SK-MEL-5 (cell line): ENCODE results near the gene OR52W1. TPM values are rescaled to one million over a fixed set of nuclear protein-coding genes. Genes with fewer than 3 reads are reported as not detected.
"Not testable (repeated sequence)": the region's sequence is repeated elsewhere in the genome, so short reads cannot be mapped to it uniquely, and the experiment has no call there.

Experiments
- DNase-seq: peaks from one replicate; pipeline ENCODE4 v3.0.0-alpha.2; 2016; ENCODE audit warnings: low read depth, low spot score
- in situ Hi-C: cut with HindIII; loops from 2 replicates; pipeline ENCODE4 v1.10.0; 2016; ENCODE audit warnings: low sequenced_read_pairs, high pct_unique_total_duplicates, low pct_unique_long_range_greater_than_20kb
- total RNA-seq: library from RNA; depleted of rRNA; stranded (reverse); fragments of >200 nt; shearing (Covaris generic); gene quantifications from 2 replicates; pipeline ENCODE4 v1.2.3, GENCODE V29; 2014; rRNA removed

OR52W1 gene
- total RNA-seq, 1 experiment from 2014 or later = not detected

- in situ Hi-C loops = no loop called here
- no peak for DNase-seq
Observed at GRCh38 chr11:6240139-6240538, 41.1 kb downstream of the OR52W1 start.

- in situ Hi-C loops = no loop called here
- no peak for DNase-seq
Observed at GRCh38 chr11:6240781-6241180, 41.8 kb downstream of the OR52W1 start.

GRCh38 chr11:6241316-6241715, 42.3 kb downstream of the OR52W1 start:
- DNase-seq = no peak
- in situ Hi-C loops = no loop called here

- in situ Hi-C loops = no loop called here
- no peak for DNase-seq
Observed at GRCh38 chr11:6245536-6245935, 46.5 kb downstream of the OR52W1 start.

GRCh38 chr11:6248248-6248647, 49.2 kb downstream of the OR52W1 start:
- in situ Hi-C loops = no loop called here
- DNase-seq = no peak

GRCh38 chr11:6248897-6249296, 49.9 kb downstream of the OR52W1 start:
- in situ Hi-C loops, DNase-seq: not testable (repeated sequence)

Other genes with a start within 250 kb of the OR52W1 start
- not detected in 2 replicates for gene OR56A5, start 230.7 kb upstream of the OR52W1 start, total RNA-seq
- not detected in 2 replicates for gene OR52L1, start 212.2 kb upstream of the OR52W1 start, total RNA-seq
- gene OR56A4, start 192.3 kb upstream of the OR52W1 start, total RNA-seq = not detected in 2 replicates
- gene OR56A1, start 168.5 kb upstream of the OR52W1 start, total RNA-seq = not detected in 2 replicates
- gene OR56B4, start 91.5 kb upstream of the OR52W1 start, total RNA-seq = not detected in 2 replicates
- not detected in 2 replicates for gene OR52B2, start 28.9 kb upstream of the OR52W1 start, total RNA-seq
- gene C11orf42, start 6.3 kb downstream of the OR52W1 start, total RNA-seq = not detected in 2 replicates
- 13.5 and 16.8 TPM in 2 replicates for gene FHIP1B, start 35.4 kb downstream of the OR52W1 start, total RNA-seq
- gene CNGA4, start 39.9 kb downstream of the OR52W1 start, total RNA-seq = not detected in 2 replicates
- gene CCKBR, start 60.6 kb downstream of the OR52W1 start, total RNA-seq = not detected in 2 replicates
- gene CAVIN3, start 121.3 kb downstream of the OR52W1 start, total RNA-seq = 6.7 and 8.5 TPM in 2 replicates
- 39.4 and 40.0 TPM in 2 replicates for gene SMPD1, start 191.2 kb downstream of the OR52W1 start, total RNA-seq
- gene APBB1, start 219.9 kb downstream of the OR52W1 start, total RNA-seq = 38.0 and 46.2 TPM in 2 replicates
- 0.35 TPM in 1 of 2 replicates, not detected in the other for gene HPX, start 241.8 kb downstream of the OR52W1 start, total RNA-seq